H1 (cell line): Measurements from ENCODE around the gene DDX5. TPM values are rescaled to one million over a fixed set of nuclear protein-coding genes. Genes with fewer than 3 reads are reported as not detected.
A peak's percentile ranks its signal among the peaks of the same experiment; 100 is the strongest.

Experiments used
- CTCF ChIA-PET: fragments of 300-600 bp; sonication (Branson Sonifier 250); formaldehyde crosslinking; loops from one replicate; lab custom pipeline; 2021; ENCODE audit not compliant: partially characterized antibody; lab: Charles Lee
- POLR2A ChIA-PET: fragments of 300-600 bp; sonication (Branson Sonifier 250); formaldehyde crosslinking; loops from one replicate; lab custom pipeline; 2021; ENCODE audit warnings: inconsistent platforms; ENCODE audit not compliant: partially characterized antibody; lab: Charles Lee
- DNase-seq, 2 experiments: peaks; one replicate each; pipeline versions ENCODE4 v3.0.0 to v3.0.0-alpha.2; 2010 to 2022; ENCODE audit warnings: low spot score in 2 of 2, low read depth in 1 of 2, mixed read lengths in 1 of 2
- FAIRE-seq: peaks from 2 replicates; lab custom pipeline; 2011; peaks lifted over from hg19 to GRCh38; lab: Jason Lieb, UNC
- H2AFZ ChIP-seq: 2 replicates; pipeline ENCODE4 v1.8.1; 2012; ENCODE audit warnings: low read length, inconsistent platforms
- H2AK5ac ChIP-seq: 2 replicates; pipeline ENCODE4 v1.6.1; 2013; ENCODE audit warnings: low read depth, low read length
- H2BK120ac ChIP-seq: replicated peaks from 2 replicates; pipeline ENCODE3; 2013; ENCODE audit warnings: low read depth, low read length, inconsistent platforms
- H2BK12ac ChIP-seq: 2 replicates; pipeline ENCODE4 v1.6.1; 2013; ENCODE audit warnings: low read depth, low read length
- H2BK15ac ChIP-seq: 2 replicates; pipeline ENCODE4 v1.6.1; 2013; ENCODE audit warnings: low read length
- H2BK20ac ChIP-seq: 2 replicates; pipeline ENCODE4 v1.6.1; 2013; ENCODE audit warnings: low read length
- H2BK5ac ChIP-seq: 2 replicates; pipeline ENCODE4 v1.6.1; 2013; ENCODE audit warnings: low read depth, low read length
- H3K14ac ChIP-seq: 2 replicates; pipeline ENCODE4 v1.6.1; 2013; ENCODE audit warnings: inconsistent platforms; ENCODE audit not compliant: insufficient read length
- H3K18ac ChIP-seq: 2 replicates; pipeline ENCODE4 v1.6.1; 2013; ENCODE audit warnings: low read length; ENCODE audit errors: extremely low read depth
- H3K23ac ChIP-seq: 2 replicates; pipeline ENCODE4 v1.6.1; 2013; ENCODE audit warnings: inconsistent platforms; ENCODE audit not compliant: insufficient read length
- H3K23me2 ChIP-seq: 2 replicates; pipeline ENCODE4 v1.6.1; 2013; ENCODE audit warnings: low read depth, low read length
- H3K27ac ChIP-seq: 2 replicates; pipeline ENCODE4 v1.6.1; 2011; ENCODE audit warnings: low read depth, low read length, inconsistent platforms
- H3K27me3 ChIP-seq, 4 experiments: replicated peaks in 1 of 4; 1 replicate in 1 of 4; 2 replicates in 3 of 4; pipeline versions ENCODE4 v1.6.1 to v1.8.1; 2011 to 2013; ENCODE audit warnings: low read length in 3 of 4, mild to moderate bottlenecking in 3 of 4, inconsistent platforms in 2 of 4, mixed read lengths in 2 of 4, moderate library complexity in 1 of 4; ENCODE audit not compliant: control insufficient read depth in 3 of 4, insufficient read depth in 3 of 4; ENCODE audit errors: extremely low read depth in 1 of 4
- H3K36me3 ChIP-seq, 4 experiments: 2 replicates each; pipeline versions ENCODE4 v1.6.1 to v1.8.1; 2011 to 2013; ENCODE audit warnings: mild to moderate bottlenecking in 4 of 4, low read length in 3 of 4, moderate library complexity in 2 of 4, control low read depth in 1 of 4, inconsistent platforms in 1 of 4; ENCODE audit not compliant: insufficient read depth in 4 of 4, control insufficient read depth in 2 of 4
- H3K4ac ChIP-seq: replicated peaks from 2 replicates; pipeline ENCODE3; 2013; ENCODE audit warnings: low read length, low read depth, mixed read lengths, inconsistent platforms; ENCODE audit not compliant: insufficient read length
- H3K4me1 ChIP-seq, 4 experiments: replicated peaks in 1 of 4; 1 replicate in 1 of 4; 2 replicates in 3 of 4; pipeline versions ENCODE4 v1.6.1 to v1.8.1; 2011 to 2013; ENCODE audit warnings: low read length in 3 of 4, inconsistent platforms in 2 of 4, mixed read lengths in 1 of 4; ENCODE audit not compliant: insufficient read depth in 4 of 4, control insufficient read depth in 3 of 4
- H3K4me2 ChIP-seq, 2 experiments: 2 replicates each; pipeline versions ENCODE4 v1.6.1 to v1.8.1; 2011 to 2013; ENCODE audit warnings: low read depth in 2 of 2, low read length in 2 of 2, control low read depth in 1 of 2, inconsistent platforms in 1 of 2, mild to moderate bottlenecking in 1 of 2; ENCODE audit not compliant: insufficient read depth in 1 of 2
- H3K4me3 ChIP-seq, 4 experiments: fragments of 200-600, 300-600 bp in 1 of 4; sonication (generic), shearing (Covaris generic), sonication (Bioruptor Twin) in 1 of 4; 2 replicates each; pipeline versions ENCODE4 v1.5.1 to v1.8.1; 2011 to 2016; ENCODE audit warnings: low read length in 4 of 4, low read depth in 3 of 4, control low read depth in 2 of 4, inconsistent platforms in 2 of 4, mild to moderate bottlenecking in 2 of 4, mixed read lengths in 1 of 4, moderate library complexity in 1 of 4; ENCODE audit not compliant: insufficient read depth in 2 of 4; ENCODE audit errors: extremely low read depth in 1 of 4
- H3K56ac ChIP-seq: replicated peaks from 2 replicates; pipeline ENCODE3; 2013; ENCODE audit warnings: low read depth, mild to moderate bottlenecking, mixed read lengths, low read length, inconsistent platforms; ENCODE audit not compliant: insufficient read length
- H3K79me1 ChIP-seq: 2 replicates; pipeline ENCODE4 v1.6.1; 2013; ENCODE audit warnings: low read depth, low read length, control low read depth
- H3K79me2 ChIP-seq, 2 experiments: 2 replicates each; pipeline versions ENCODE4 v1.6.1 to v1.8.1; 2012 to 2013; ENCODE audit warnings: low read length in 2 of 2, mild to moderate bottlenecking in 2 of 2, inconsistent platforms in 1 of 2; ENCODE audit not compliant: insufficient read depth in 2 of 2, control insufficient read depth in 1 of 2
- H3K9ac ChIP-seq, 4 experiments: replicated peaks in 1 of 4; 1 replicate in 1 of 4; 2 replicates in 3 of 4; pipeline versions ENCODE4 v1.6.1 to v1.8.1; 2011 to 2013; ENCODE audit warnings: low read depth in 3 of 4, low read length in 3 of 4, control low read depth in 2 of 4, mild to moderate bottlenecking in 2 of 4, moderate library complexity in 2 of 4, inconsistent platforms in 1 of 4; ENCODE audit errors: extremely low read depth in 1 of 4
- H3K9me3 ChIP-seq, 2 experiments: 2 replicates each; pipeline versions ENCODE4 v1.6.1 to v1.8.1; 2012 to 2013; ENCODE audit warnings: mild to moderate bottlenecking in 2 of 2, moderate library complexity in 2 of 2, control low read depth in 1 of 2, inconsistent platforms in 1 of 2, low read depth in 1 of 2, low read length in 1 of 2, mixed read lengths in 1 of 2; ENCODE audit not compliant: insufficient read depth in 2 of 2
- H4K20me1 ChIP-seq, 2 experiments: replicated peaks in 1 of 2; 2 replicates each; pipeline versions ENCODE3 to v1.8.1; 2011 to 2013; ENCODE audit warnings: inconsistent platforms in 2 of 2, low read length in 2 of 2, mild to moderate bottlenecking in 1 of 2; ENCODE audit not compliant: insufficient read depth in 2 of 2, control insufficient read depth in 1 of 2
- H4K5ac ChIP-seq: 2 replicates; pipeline ENCODE4 v1.6.1; 2013; ENCODE audit warnings: low read length, low read depth, mixed read lengths, inconsistent platforms; ENCODE audit not compliant: insufficient read length
- H4K8ac ChIP-seq: 2 replicates; pipeline ENCODE4 v1.8.0; 2013; ENCODE audit warnings: mild to moderate bottlenecking, moderate library complexity, low read length, inconsistent platforms; ENCODE audit not compliant: insufficient read depth; ENCODE audit errors: extremely low read depth
- H4K91ac ChIP-seq: replicated peaks from 2 replicates; pipeline ENCODE3; 2013; ENCODE audit warnings: low read length, mixed read lengths, inconsistent platforms; ENCODE audit not compliant: insufficient read length
- KDM5A ChIP-seq: fragments of 200-600 bp; IDR thresholded peaks from 2 replicates; pipeline ENCODE4 v1.7.1; 2012; ENCODE audit warnings: mild to moderate bottlenecking, low read length, inconsistent platforms, mixed read lengths
- POLR2AphosphoS5 ChIP-seq: IDR thresholded peaks from 2 replicates; pipeline ENCODE4 v1.6.1; 2011; ENCODE audit warnings: low read depth, low read length
- WGBS, 2 experiments: shearing (Covaris generic) in 1 of 2; methylation state at CpG; one replicate each; pipeline versions ENCODE4 v1.1.6 to v1.1.7; 2013 to 2015; ENCODE audit warnings: low lambda C conversion rate in 2 of 2, mixed read lengths in 2 of 2, inconsistent platforms in 1 of 2, low coverage in 1 of 2, missing lambda C conversion rate in 1 of 2; ENCODE audit not compliant: insufficient replicate concordance in 2 of 2, insufficient coverage in 1 of 2, insufficient read length in 1 of 2; ENCODE audit errors: extremely low coverage in 1 of 2, missing lambda C conversion rate in 1 of 2; 5-methylcytosine and 5-hydroxymethylcytosine counted together
- polyA plus RNA-seq, 7 experiments: library from polyadenylated mRNA; depleted of rRNA in 3 of 7; stranded (reverse) in 5 of 7; unstranded in 2 of 7; fragments of >200 nt in 5 of 7; fragments of 200-250 nt in 2 of 7; gene quantifications; 1 replicate in 5 of 7; 2 replicates in 1 of 7; 4 replicates in 1 of 7; pipeline versions ENCODE4 v1.2.1 to v1.2.3, GENCODE V29; 2011 to 2013; ENCODE audit warnings: missing spikeins in 2 of 7, mixed read lengths in 2 of 7
- total RNA-seq: library from RNA; stranded (reverse); fragmentation: NEBNext Ultra II Directional; extraction: Animal tissue kit (Norgen Biotek cat#: 25700); gene quantifications from 2 replicates; pipeline ENCODE4 v1.2.1, GENCODE V29; 2021

Gene DDX5
- total and polyA plus RNA-seq, 2 of the 8 experiments (the other 6 are each of a cell fraction or from before 2014, with no cell fraction given), result 572 to 591 TPM

- Histone ChIP-seq H3K79me2 (no peaks in the 10 kb centered on the region), H3K27ac (no peak overlapping the region), H3K23ac (no peak overlapping the region), H2BK20ac (no peak overlapping the region), H2BK120ac (no peak overlapping the region), H3K79me1 (no peaks in the 10 kb centered on the region), H3K4me2 (no peak overlapping the region), H3K4ac (no peak overlapping the region), H3K9me3 (no peaks in the 10 kb centered on the region), H4K5ac (no peak overlapping the region), H3K14ac (no peak overlapping the region), H2BK15ac (no peak overlapping the region), H4K20me1 (no peaks in the 10 kb centered on the region), H2BK5ac (no peak overlapping the region), H3K4me1 (no peaks in the 10 kb centered on the region), H2AK5ac (no peak overlapping the region), H3K9ac (no peak overlapping the region), H3K23me2 (no peaks in the 10 kb centered on the region), H4K8ac (no peak overlapping the region), H3K18ac (no peak overlapping the region), H2BK12ac (no peak overlapping the region), H4K91ac (no peak overlapping the region), H3K36me3 (peaks cover 36 to 87% (median 61%) of the 10 kb centered on the region in 4 experiments), H3K4me3 (no peak overlapping the region), H2AFZ (no peak overlapping the region), H3K27me3 (no peaks in the 10 kb centered on the region), H3K56ac (no peak overlapping the region)
- 0 out of 2 replicates have a peak, but pooled peaks have one; percentile 29 for TF ChIP-seq POLR2AphosphoS5
- no peak for TF ChIP-seq KDM5A
- CTCF ChIA-PET, result interaction anchor here (0.5 to 1.4 kb wide), 3 partner anchors 15 to 122 kb away, joined by 3 to 5 read pairs (median 3); no protein-coding TSS in a partner anchor
- POLR2A ChIA-PET, result interaction anchor here (1.0 to 5.0 kb wide), 4 partner anchors 9 to 29 kb away, joined by 3 to 28 read pairs (median 4); partner anchors contain the start of genes CEP95 and DDX5
- FAIRE-seq (no peak), DNase-seq (no peak)
- 91% methylated on average over 6 of the region's 6 CpGs; no CpG with 5 or more reads in 1 of the 2 experiments for WGBS, 2 experiments
Observed at GRCh38 chr17:64535357-64535756, 29.3 kb upstream of the DDX5 start.
